Activated CD8-positive, alpha-beta memory T cell treated with anti-CD3 and anti-CD28 coated beads, Interleukin-2, amount 50 U/mL, for 24 hours (primary cell): Measurements from ENCODE around the gene FKBP7.
A peak's percentile ranks its signal among the peaks of the same experiment; 100 is the strongest.
"Not testable (repeated sequence)": the region's sequence is repeated elsewhere in the genome, so short reads cannot be mapped to it uniquely, and the experiment has no call there.

ENCODE experiments used
- DNase-seq: peaks from one replicate; pipeline ENCODE4 v3.0.0-alpha.2; 2020; ENCODE audit errors: extremely low read depth

The FKBP7 gene

GRCh38 chr2:178485356-178485755 lies 7.0 kb upstream of the FKBP7 start:
- no peak for DNase-seq

GRCh38 chr2:178484245-178485041 lies 6.0 kb upstream of the FKBP7 start:
- no peak for DNase-seq

DNA sequence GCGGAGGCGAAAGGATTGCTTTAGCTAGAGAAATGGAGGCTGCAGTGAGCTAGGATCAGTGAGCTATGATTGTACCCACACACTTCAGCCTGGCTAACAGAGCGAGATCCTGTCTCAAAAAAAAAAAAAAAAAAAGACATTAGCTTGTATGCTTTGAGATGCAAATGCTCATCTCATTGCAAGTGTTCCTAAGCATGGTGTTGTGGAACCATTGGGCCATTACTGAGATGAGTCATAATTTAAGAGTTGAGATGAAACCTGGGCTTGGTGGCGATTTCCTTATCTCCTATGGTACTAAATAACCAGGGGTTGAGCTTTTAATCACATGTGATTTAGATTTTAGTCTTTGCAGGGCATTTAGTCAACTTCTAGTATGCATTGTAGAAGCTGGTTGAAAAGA lies 4.0 kb upstream of the FKBP7 start:
- DNase-seq = no peak

GRCh38 chr2:178480227-178481181 lies 2.1 kb upstream of the FKBP7 start, which contains the start of gene PLEKHA3:
TSS of gene PLEKHA3 (plus strand) at chr2:178480457. CDS start at chr2:178480870, 413 bp downstream.
- peak; percentile 56 for DNase-seq

GRCh38 chr2:178479758-178480226 lies 1.4 kb upstream of the FKBP7 start:
- DNase-seq = no peak

DNA sequence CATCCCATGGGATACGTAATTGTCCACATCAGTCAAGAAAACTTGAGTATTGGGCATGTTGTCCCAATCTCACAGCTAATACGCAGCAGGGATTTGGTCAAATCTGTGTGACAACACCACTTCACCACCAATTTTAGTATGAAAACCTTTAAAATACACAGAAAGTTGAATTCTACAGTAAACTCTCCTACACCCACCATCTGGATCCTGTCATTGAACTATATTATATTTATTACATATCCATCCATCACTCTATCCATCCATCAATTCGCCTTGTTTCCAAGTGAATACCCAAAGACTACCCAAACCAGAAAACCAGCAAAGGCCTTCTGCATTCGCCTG lies 846 bp upstream of the FKBP7 start:
- DNase-seq = no peak

GRCh38 chr2:178478130-178478438 lies 316 bp downstream of the FKBP7 start:
- DNase-seq = no peak

- DNase-seq = no peak
Observed at GRCh38 chr2:178477443-178478129, 814 bp downstream of the FKBP7 start.

GRCh38 chr2:178476477-178476876 lies 1.9 kb downstream of the FKBP7 start:
- no peak for DNase-seq

GRCh38 chr2:178474560-178474959 lies 3.8 kb downstream of the FKBP7 start:
- DNase-seq = no peak

DNA sequence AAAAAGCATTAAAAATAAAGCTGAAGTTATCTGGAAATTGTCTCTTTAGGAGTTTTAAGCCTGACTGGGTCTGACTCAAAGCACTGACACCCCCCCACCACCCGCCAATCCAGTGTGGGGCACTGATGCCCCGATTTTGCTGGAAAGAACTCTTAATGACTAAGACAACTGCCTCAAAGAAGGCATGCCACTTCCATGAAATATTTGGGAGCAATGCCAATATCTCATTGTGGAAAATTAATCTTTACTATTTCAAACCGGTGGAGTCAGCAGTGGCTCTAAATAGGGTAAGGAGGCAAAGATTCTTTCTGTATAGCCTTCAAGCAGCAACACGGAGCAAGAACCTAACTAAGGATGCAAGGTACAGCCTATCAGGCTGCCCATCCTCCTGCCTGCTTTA lies 4.5 kb downstream of the FKBP7 start:
- no peak for DNase-seq

DNA sequence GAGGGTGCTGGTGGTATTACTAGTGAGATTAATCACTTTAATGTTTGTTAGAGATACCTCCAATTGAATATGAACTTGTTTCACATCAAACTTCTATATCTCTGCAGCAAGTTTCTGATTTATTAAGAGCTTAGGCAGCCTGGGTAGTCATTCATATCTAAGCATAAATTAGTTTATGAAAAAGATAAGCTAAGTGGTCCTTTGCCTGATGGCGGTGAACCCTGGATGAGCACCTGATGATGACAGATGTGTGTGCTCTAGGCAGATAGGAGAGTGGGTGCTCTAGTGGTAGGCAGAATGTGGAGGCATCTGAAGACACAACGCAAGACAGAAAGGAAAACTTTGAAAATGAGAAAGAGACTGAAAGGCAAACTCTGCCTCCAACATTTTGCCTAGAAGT lies 5.0 kb downstream of the FKBP7 start:
- DNase-seq = no peak

DNA sequence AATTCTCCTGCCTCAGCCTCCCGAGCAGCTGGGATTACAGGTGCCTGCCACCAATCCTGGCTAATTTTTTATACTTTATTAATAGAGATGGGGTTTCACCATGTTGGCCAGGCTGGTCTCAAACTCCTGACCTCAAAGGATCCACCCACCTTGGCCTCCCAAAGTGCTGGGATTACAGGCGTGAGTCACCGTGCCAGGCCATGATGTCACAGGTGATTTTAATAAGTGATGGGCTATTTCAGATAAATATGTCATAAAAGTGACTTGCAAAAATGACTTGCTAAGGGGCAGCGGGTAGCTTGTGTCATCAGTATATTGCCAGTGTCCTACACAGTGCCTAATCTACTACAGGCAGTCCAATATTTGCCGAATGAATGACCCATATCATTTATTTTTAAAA lies 7.1 kb downstream of the FKBP7 start:
- not testable (repeated sequence) for DNase-seq

DNA sequence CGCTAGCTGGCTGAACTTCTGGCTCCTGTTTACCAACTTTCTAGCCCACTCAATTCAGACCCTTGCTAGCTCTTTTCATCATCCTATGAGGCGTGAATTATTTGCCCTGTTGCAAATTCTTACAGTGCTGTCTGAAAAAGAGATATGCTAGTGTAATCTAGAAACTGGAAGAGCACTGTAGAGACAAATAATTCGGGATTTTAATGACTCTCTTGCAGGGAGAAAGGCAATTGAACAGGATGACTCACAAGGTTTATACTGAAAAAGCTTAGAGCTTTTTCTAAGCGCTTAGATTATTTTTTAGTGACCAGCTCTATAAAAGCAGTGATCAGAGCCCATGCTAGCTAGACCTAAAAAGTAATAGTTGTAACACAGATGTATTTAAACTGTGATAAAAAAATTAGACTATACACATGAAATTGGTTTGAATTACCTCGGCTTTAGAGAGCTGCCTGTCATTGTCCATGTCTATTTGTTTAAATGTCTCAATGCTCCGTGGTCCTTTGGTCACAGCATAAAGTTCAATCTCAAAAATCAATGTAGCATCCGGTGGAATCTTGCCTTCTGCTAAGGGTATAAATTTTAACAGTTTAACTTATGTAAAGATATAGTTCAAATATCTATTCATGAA lies 9.1 kb downstream of the FKBP7 start:
- DNase-seq = no peak

GRCh38 chr2:178457390-178457886 lies 21.0 kb downstream of the FKBP7 start:
- DNase-seq = no peak

DNA sequence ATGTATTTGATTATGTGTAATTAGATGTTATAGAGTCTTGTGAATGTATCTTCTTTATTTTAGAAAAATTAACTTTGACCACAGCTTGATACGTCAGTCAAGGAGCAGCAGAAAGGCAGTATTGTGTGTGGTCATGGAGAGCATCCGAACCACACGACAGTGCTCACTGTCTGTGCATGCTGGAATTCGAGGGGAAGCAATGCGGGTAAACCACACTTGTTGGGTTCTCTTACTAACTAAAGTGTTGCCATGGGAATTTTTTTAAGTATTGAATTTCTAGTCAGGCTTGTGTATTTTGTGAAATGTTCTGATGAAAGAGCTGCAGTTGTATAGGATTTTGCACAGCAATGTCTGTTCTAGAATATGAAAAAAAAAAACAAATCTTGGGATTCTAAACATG lies 22.5 kb downstream of the FKBP7 start:
- no peak for DNase-seq

- DNase-seq = no peak
Observed at GRCh38 chr2:178452870-178453269, 25.5 kb downstream of the FKBP7 start.

GRCh38 chr2:178452334-178452733 lies 26.1 kb downstream of the FKBP7 start:
- no peak for DNase-seq

- peak; percentile 78 for DNase-seq
Observed at GRCh38 chr2:178450774-178451525, 27.4 kb downstream of the FKBP7 start, which contains the start of the genes PJVK and PRKRA. TSS of gene PJVK (plus strand) at chr2:178451378. CDS start at chr2:178453410, 2,032 bp downstream. TSS of gene PRKRA (minus strand) at chr2:178451175. CDS start at chr2:178451030, 145 bp downstream.

GRCh38 chr2:178450524-178450773 lies 28.0 kb downstream of the FKBP7 start:
- DNase-seq = no peak
